IPS DF 6.9 (cell line): Measurements from ENCODE around the gene MXI1.

Experiments used
- DNase-seq: peaks from one replicate; pipeline ENCODE4 v3.0.0-alpha.2; 2013; ENCODE audit warnings: low read depth, low spot score
- H3K27ac ChIP-seq: one replicate; pipeline ENCODE4 v1.5.1; 2013; ENCODE audit warnings: low read length, control low read depth
- H3K27me3 ChIP-seq: 2 replicates; pipeline ENCODE4 v1.6.1; 2013; ENCODE audit warnings: mild to moderate bottlenecking, low read length; ENCODE audit not compliant: control insufficient read depth, insufficient read depth
- H3K36me3 ChIP-seq: 2 replicates; pipeline ENCODE4 v1.6.1; 2013; ENCODE audit warnings: low read length; ENCODE audit not compliant: control insufficient read depth, insufficient read depth
- H3K4me1 ChIP-seq: 2 replicates; pipeline ENCODE4 v1.6.1; 2013; ENCODE audit warnings: low read length; ENCODE audit not compliant: control insufficient read depth, insufficient read depth
- H3K4me3 ChIP-seq: 2 replicates; pipeline ENCODE4 v1.5.1; 2013; ENCODE audit warnings: mild to moderate bottlenecking, low read length
- H3K9me3 ChIP-seq: 2 replicates; pipeline ENCODE4 v1.6.1; 2013; ENCODE audit warnings: low read length, inconsistent platforms; ENCODE audit not compliant: control insufficient read depth, insufficient read depth
- WGBS: extraction: QIAGEN DNeasy Blood & Tissue Kit; methylation state at CpG from one replicate; pipeline ENCODE4 v1.1.7; 2013; ENCODE audit warnings: mixed read lengths, missing lambda C conversion rate; ENCODE audit not compliant: insufficient read length, insufficient coverage; 5-methylcytosine and 5-hydroxymethylcytosine counted together

The MXI1 gene

GRCh38 chr10:110222641-110223297 lies 15.4 kb downstream of the MXI1 start:
- H3K36me3 ChIP-seq, result no peaks in the 10 kb centered on the region
- no CpG with 5 or more reads among the region's 4 CpGs for WGBS
- H3K27ac ChIP-seq, result no peak overlapping the region
- H3K4me1 ChIP-seq, result no peaks in the 10 kb centered on the region
- H3K4me3 ChIP-seq, result no peak overlapping the region
- H3K27me3 ChIP-seq, result no peaks in the 10 kb centered on the region; the same call in 1 of the 2 replicates
- DNase-seq, result no peak
- no peaks in the 10 kb centered on the region for H3K9me3 ChIP-seq

- DNase-seq, result no peak
- no peaks in the 10 kb centered on the region for H3K36me3 ChIP-seq
- no peak overlapping the region for H3K4me3 ChIP-seq
- H3K9me3 ChIP-seq, result no peaks in the 10 kb centered on the region
- no peaks in the 10 kb centered on the region for H3K4me1 ChIP-seq
- H3K27me3 ChIP-seq, result no peaks in the 10 kb centered on the region; the same call in 1 of the 2 replicates
- no peak overlapping the region for H3K27ac ChIP-seq
- no CpG with 5 or more reads among the region's 13 CpGs for WGBS
These were observed 16.0 kb downstream of the MXI1 start for GRCh38 chr10:110223298-110223925.

- no peak for DNase-seq
- H3K27ac ChIP-seq, result no peak overlapping the region
- H3K4me1 ChIP-seq, result no peaks in the 10 kb centered on the region
- no peak overlapping the region for H3K4me3 ChIP-seq
- WGBS, result no CpG with 5 or more reads among the region's 9 CpGs
- no peaks in the 10 kb centered on the region; the same call in 1 of the 2 replicates for H3K27me3 ChIP-seq
- no peaks in the 10 kb centered on the region for H3K36me3 ChIP-seq
- no peaks in the 10 kb centered on the region for H3K9me3 ChIP-seq
These were observed 17.6 kb downstream of the MXI1 start for GRCh38 chr10:110224992-110225391.

- WGBS, result no CpG with 5 or more reads among the region's 8 CpGs
- no peak overlapping the region for H3K27ac ChIP-seq
- peak overlapping the region; percentile 90; the same call in 1 of the 2 replicates for H3K4me3 ChIP-seq
- no peaks in the 10 kb centered on the region for H3K4me1 ChIP-seq
- no peak for DNase-seq
- H3K27me3 ChIP-seq, result no peaks in the 10 kb centered on the region; the same call in 1 of the 2 replicates
- H3K36me3 ChIP-seq, result no peaks in the 10 kb centered on the region
- no peaks in the 10 kb centered on the region for H3K9me3 ChIP-seq
These were observed 18.0 kb downstream of the MXI1 start for GRCh38 chr10:110225441-110225755.

- WGBS, result no CpG with 5 or more reads among the region's 103 CpGs
- no peaks in the 10 kb centered on the region for H3K4me1 ChIP-seq
- H3K36me3 ChIP-seq, result no peaks in the 10 kb centered on the region
- no peaks in the 10 kb centered on the region for H3K9me3 ChIP-seq
- no peak overlapping the region for H3K27ac ChIP-seq
- peak overlapping the region; percentile 90; the same call in 1 of the 2 replicates for H3K4me3 ChIP-seq
- no peaks in the 10 kb centered on the region; the same call in 1 of the 2 replicates for H3K27me3 ChIP-seq
- peak; percentile 90 for DNase-seq
These were observed 18.5 kb downstream of the MXI1 start for GRCh38 chr10:110225756-110226542.

GRCh38 chr10:110226543-110226925 lies 19.1 kb downstream of the MXI1 start:
- no peaks in the 10 kb centered on the region for H3K9me3 ChIP-seq
- no peak for DNase-seq
- H3K27ac ChIP-seq, result no peak overlapping the region
- no peaks in the 10 kb centered on the region for H3K36me3 ChIP-seq
- peak overlapping the region; percentile 90; the same call in 1 of the 2 replicates for H3K4me3 ChIP-seq
- H3K27me3 ChIP-seq, result no peaks in the 10 kb centered on the region; the same call in 1 of the 2 replicates
- WGBS, result no CpG with 5 or more reads among the region's 36 CpGs
- no peaks in the 10 kb centered on the region for H3K4me1 ChIP-seq

GRCh38 chr10:110226926-110227641 lies 19.7 kb downstream of the MXI1 start:
- H3K9me3 ChIP-seq, result no peaks in the 10 kb centered on the region
- H3K4me3 ChIP-seq, result peak overlapping the region; percentile 90
- WGBS, result no CpG with 5 or more reads among the region's 71 CpGs
- no peak overlapping the region for H3K27ac ChIP-seq
- no peaks in the 10 kb centered on the region for H3K36me3 ChIP-seq
- DNase-seq, result no peak
- no peaks in the 10 kb centered on the region for H3K4me1 ChIP-seq
- H3K27me3 ChIP-seq, result no peaks in the 10 kb centered on the region; the same call in 1 of the 2 replicates

- H3K27me3 ChIP-seq, result no peaks in the 10 kb centered on the region
- H3K27ac ChIP-seq, result no peak overlapping the region
- no peak overlapping the region for H3K4me3 ChIP-seq
- H3K4me1 ChIP-seq, result no peaks in the 10 kb centered on the region
- H3K36me3 ChIP-seq, result no peaks in the 10 kb centered on the region
- H3K9me3 ChIP-seq, result no peaks in the 10 kb centered on the region
- no peak for DNase-seq
- no CpG with 5 or more reads among the region's 10 CpGs for WGBS
These were observed 20.7 kb downstream of the MXI1 start for GRCh38 chr10:110228066-110228465.

GRCh38 chr10:110229155-110229554 lies 21.8 kb downstream of the MXI1 start:
- Histone ChIP-seq H3K9me3 (no peaks in the 10 kb centered on the region), H3K27me3 (no peaks in the 10 kb centered on the region), H3K4me3 (no peak overlapping the region), H3K27ac (no peak overlapping the region), H3K36me3 (no peaks in the 10 kb centered on the region), H3K4me1 (no peaks in the 10 kb centered on the region)
- no CpG with 5 or more reads among the region's 1 CpG for WGBS
- DNase-seq, result no peak

GRCh38 chr10:110233846-110234245 lies 26.4 kb downstream of the MXI1 start:
- WGBS, result no CpG with 5 or more reads among the region's 1 CpG
- H3K4me1 ChIP-seq, result no peaks in the 10 kb centered on the region
- no peaks in the 10 kb centered on the region for H3K27me3 ChIP-seq
- no peaks in the 10 kb centered on the region for H3K9me3 ChIP-seq
- no peaks in the 10 kb centered on the region for H3K36me3 ChIP-seq
- DNase-seq, result no peak
- no peak overlapping the region for H3K27ac ChIP-seq
- H3K4me3 ChIP-seq, result no peak overlapping the region
